ENCODE data around the gene LYPD3.

LYPD3 gene

GRCh38 chr19:43430142-43430710 is 35.2 kb downstream of the LYPD3 start:
- no peak for DNase-seq

DNA sequence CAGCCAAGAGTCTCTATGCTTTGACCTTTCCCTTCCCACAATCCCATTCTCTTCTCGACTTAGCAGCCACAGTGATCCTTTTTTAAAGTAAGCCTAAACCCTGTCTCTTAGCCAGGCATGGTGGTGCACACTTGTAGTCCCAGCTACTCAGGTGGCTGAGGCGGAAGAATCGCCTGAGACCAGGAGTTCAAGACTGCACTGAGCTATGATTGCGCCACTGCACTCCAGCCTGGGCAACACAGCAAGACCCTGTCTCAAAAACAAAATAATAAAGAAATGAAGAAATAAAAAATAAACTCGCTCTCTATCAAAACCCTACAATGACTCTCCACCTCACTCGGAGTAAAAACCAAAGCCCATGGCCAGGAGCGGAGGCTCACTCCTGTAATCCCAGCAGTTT is 36.0 kb downstream of the LYPD3 start:
- no peak for DNase-seq

DNA sequence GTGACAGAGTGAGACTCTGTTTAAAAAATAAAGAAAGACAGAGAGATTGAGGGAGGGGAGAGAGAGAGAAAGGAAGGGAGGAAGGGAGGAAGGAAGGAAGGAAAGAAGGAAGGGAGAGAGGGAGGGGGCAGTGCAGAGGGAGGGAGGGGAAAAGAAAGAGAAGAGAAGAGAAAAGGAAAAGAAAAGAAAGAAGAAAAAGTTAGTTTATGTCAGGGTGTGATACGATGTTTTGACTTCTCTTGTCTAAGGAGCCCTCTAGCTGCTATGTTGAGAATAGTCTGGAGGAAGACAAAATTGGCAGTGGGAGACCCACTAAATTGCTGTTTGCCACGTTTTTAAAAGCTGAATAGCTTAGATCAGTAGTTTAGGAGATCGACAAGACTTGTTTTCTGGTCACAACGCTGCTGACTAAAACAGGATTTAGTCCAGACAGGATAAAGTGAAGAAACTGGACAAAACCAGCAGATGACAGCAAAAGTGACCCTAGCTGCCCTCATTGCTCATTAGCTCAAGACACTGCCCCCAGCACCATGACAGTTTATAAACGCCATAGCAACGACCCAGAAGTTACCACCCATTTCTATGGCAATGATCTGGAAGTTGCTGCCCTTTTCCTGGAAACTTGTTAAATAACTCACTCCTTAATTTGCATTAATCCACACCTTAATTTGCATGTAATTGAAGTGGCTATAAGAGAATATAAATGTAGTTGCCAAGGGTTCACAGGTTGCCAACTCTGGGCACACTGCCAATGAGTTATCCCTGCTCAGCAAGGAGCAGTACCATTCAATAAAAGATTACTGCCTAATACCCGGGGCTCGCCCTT is 39.6 kb downstream of the LYPD3 start:
- DNase-seq = peak; percentile 30

GRCh38 chr19:43423779-43424178 is 41.6 kb downstream of the LYPD3 start:
- DNase-seq = no peak

GRCh38 chr19:43422689-43423066 is 42.7 kb downstream of the LYPD3 start:
- no peak for DNase-seq

GRCh38 chr19:43422000-43422688 is 43.3 kb downstream of the LYPD3 start:
- no peak for DNase-seq

DNA sequence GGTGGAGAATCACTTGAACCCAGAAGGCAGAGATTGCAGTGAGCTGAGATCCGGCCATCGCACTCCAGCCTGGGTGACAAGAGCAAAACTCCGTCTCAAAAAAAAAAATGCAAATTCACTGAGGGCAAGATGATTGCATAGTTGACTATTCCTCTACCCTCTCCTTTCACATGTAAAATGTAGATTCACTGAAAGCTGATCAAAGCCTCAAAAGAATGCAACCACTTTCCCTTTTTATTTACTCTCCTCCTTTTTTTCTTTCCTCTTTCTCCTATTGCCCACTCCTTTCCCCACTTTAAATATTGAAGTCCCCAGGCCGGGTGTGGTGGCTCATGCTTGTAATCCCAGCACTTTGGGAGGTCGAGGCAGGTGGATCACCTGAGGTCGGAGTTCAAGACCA is 44.5 kb downstream of the LYPD3 start:
- no peak for DNase-seq

DNA sequence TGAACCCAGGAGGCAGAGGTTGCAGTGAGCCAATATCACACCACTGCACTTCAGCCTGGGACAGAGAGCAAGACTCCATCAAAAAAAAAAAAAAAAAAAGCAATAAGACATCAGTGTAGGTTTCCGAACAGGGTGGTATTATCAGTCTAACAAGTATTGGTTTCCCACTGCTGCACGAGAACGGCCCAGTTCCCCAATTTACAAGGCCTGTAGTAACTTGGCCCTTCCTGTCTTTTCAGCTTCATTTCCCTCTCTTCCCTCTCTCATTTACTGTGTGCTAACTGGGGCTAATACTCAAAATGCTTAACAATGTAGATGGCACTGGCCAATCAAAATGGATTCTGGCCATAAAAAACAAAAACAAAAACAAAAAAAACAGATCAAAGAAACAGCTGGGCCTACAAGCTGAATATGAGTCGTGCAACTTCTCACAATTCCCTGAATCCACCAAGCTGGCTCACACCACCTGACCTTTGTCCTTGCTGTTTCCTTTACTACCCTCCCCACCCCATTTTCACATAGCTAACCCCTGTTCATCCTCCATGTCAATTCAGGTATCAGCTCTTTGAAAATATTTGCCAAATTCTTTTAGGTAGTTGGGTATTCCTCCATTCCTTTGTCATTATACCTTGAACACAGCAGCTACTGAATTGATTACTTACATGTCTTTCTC is 48.3 kb downstream of the LYPD3 start:
- DNase-seq = no peak

GRCh38 chr19:43414554-43414953 is 50.9 kb downstream of the LYPD3 start, which contains the start of gene TEX101:
TSS of gene TEX101 (plus strand) at chr19:43414890. CDS start at chr19:43415920, 1,030 bp downstream.
- DNase-seq = no peak

DNA sequence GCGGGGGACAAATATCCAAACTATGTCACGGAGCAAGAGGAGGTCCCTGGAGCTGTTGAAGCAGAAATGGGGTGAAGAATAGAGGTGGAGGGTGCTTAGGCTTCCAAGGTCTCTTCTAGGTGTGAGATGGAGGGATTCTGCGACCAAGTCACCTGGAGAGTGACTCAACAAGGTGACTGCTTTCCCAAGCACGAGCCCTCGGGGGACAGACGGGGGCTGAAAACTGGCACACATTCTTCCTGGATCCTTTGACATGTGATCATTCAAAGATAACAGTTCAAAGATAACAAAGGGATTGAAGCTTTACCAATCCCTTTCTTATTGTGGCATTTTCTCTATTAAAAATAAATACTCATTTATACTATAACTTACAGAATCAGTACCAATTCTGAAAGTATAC is 53.0 kb downstream of the LYPD3 start:
- no peak for DNase-seq

All from NCI-H82 (cell line).